ENCODE results near the gene OSBPL10.

- TF ChIP-seq SP1 (IDR thresholded peaks at IDR 0.05) (no peak), ZNF384 (IDR thresholded peaks at IDR 0.05) (no peak), L3MBTL2 (conservative IDR thresholded peaks at IDR 0.05) (no peak), TARDBP (IDR thresholded peaks at IDR 0.05) (no peak), CTBP1 (IDR thresholded peaks at IDR 0.05; ENCODE audit: borderline replicate concordance) (no peak), ELF4 (IDR thresholded peaks at IDR 0.05) (no peak), FOXK2 (IDR thresholded peaks at IDR 0.05) (no peak), FOXA1 (IDR thresholded peaks at IDR 0.05) (no peak), ARNT (IDR thresholded peaks at IDR 0.05) (no peak), PKNOX1 (IDR thresholded peaks at IDR 0.05) (no peak), BHLHE40 (IDR thresholded peaks at IDR 0.05; ENCODE audit: borderline replicate concordance) (no peak), NFRKB (IDR thresholded peaks at IDR 0.05) (no peak), FOXM1 (IDR thresholded peaks at IDR 0.05; ENCODE audit: borderline replicate concordance) (no peak), SUZ12 (IDR thresholded peaks at IDR 0.05) (no peak)
Observed at GRCh38 chr3:31829010-31829409, 152.1 kb downstream of the OSBPL10 start.

Measured in HEK293T (cell line).